Measurements from ENCODE around the gene TSNAX.

Gene TSNAX

GRCh38 chr1:231594123-231594522 is 65.7 kb downstream of the TSNAX start:
- Histone ChIP-seq H3K4me3 (replicated peaks; ENCODE audit: insufficient read depth, low read length) (no peak overlapping the region), H3K27me3 (ENCODE audit: insufficient read depth, poor library complexity, severe bottlenecking) (no peaks in the 10 kb centered on the region), H3K27ac (replicated peaks) (no peak overlapping the region)
- TF ChIP-seq REST (IDR thresholded peaks at IDR 0.05; ENCODE audit: insufficient replicate concordance, low read depth): no peak
- TF ChIP-seq SPI1 (IDR thresholded peaks at IDR 0.05; ENCODE audit: borderline replicate concordance, low read depth): no peak
- TF ChIP-seq GABPA (IDR thresholded peaks at IDR 0.05; ENCODE audit: low read depth): no peak
- TF ChIP-seq CTCF (IDR thresholded peaks at IDR 0.05; ENCODE audit: insufficient read depth, low read length): no peak
- TF ChIP-seq POLR2AphosphoS5 (IDR thresholded peaks at IDR 0.05; ENCODE audit: low read depth): no peak
- DNase-seq (ENCODE audit: low read depth in 1 of 2, low spot score in 1 of 2): no peak

GRCh38 chr1:231594749-231595148 is 66.3 kb downstream of the TSNAX start:
- Histone ChIP-seq H3K4me3 (replicated peaks; ENCODE audit: insufficient read depth, low read length) (no peak overlapping the region), H3K27me3 (ENCODE audit: insufficient read depth, poor library complexity, severe bottlenecking) (no peaks in the 10 kb centered on the region), H3K27ac (replicated peaks) (no peak overlapping the region)
- no peak for DNase-seq (ENCODE audit: low read depth in 1 of 2, low spot score in 1 of 2)
- TF ChIP-seq REST (IDR thresholded peaks at IDR 0.05; ENCODE audit: insufficient replicate concordance, low read depth): no peak
- TF ChIP-seq GABPA (IDR thresholded peaks at IDR 0.05; ENCODE audit: low read depth): no peak
- TF ChIP-seq POLR2AphosphoS5 (IDR thresholded peaks at IDR 0.05; ENCODE audit: low read depth): no peak
- no peak for TF ChIP-seq SPI1 (IDR thresholded peaks at IDR 0.05; ENCODE audit: borderline replicate concordance, low read depth)
- no peak for TF ChIP-seq CTCF (IDR thresholded peaks at IDR 0.05; ENCODE audit: insufficient read depth, low read length)

- H3K4me3 ChIP-seq (replicated peaks; ENCODE audit: insufficient read depth, low read length): no peak overlapping the region
- DNase-seq (ENCODE audit: low read depth in 1 of 2, low spot score in 1 of 2): no peak
- TF ChIP-seq GABPA (IDR thresholded peaks at IDR 0.05; ENCODE audit: low read depth): no peak
- no peak for TF ChIP-seq REST (IDR thresholded peaks at IDR 0.05; ENCODE audit: insufficient replicate concordance, low read depth)
- no peak for TF ChIP-seq SPI1 (IDR thresholded peaks at IDR 0.05; ENCODE audit: borderline replicate concordance, low read depth)
- no peak for TF ChIP-seq CTCF (IDR thresholded peaks at IDR 0.05; ENCODE audit: insufficient read depth, low read length)
- TF ChIP-seq POLR2AphosphoS5 (IDR thresholded peaks at IDR 0.05; ENCODE audit: low read depth): no peak
- H3K27ac ChIP-seq (replicated peaks): no peak overlapping the region
- no peaks in the 10 kb centered on the region for H3K27me3 ChIP-seq (ENCODE audit: insufficient read depth, poor library complexity, severe bottlenecking)
Measured at GRCh38 chr1:231596337-231596791, 67.9 kb downstream of the TSNAX start.

All from HL-60 (cell line).